ENCODE measurements around the gene TAOK3.

The TAOK3 gene

GRCh38 chr12:118334939-118335567, 37.7 kb downstream of the TAOK3 start:
- no peak for DNase-seq

- no peak for DNase-seq
Observed at GRCh38 chr12:118334241-118334640, 38.5 kb downstream of the TAOK3 start.

- peak; percentile 51 for DNase-seq
Observed at GRCh38 chr12:118332511-118332910, 40.2 kb downstream of the TAOK3 start.

GRCh38 chr12:118330421-118331018, 42.2 kb downstream of the TAOK3 start:
- peak; percentile 47 for DNase-seq

GRCh38 chr12:118328486-118329330, 44.0 kb downstream of the TAOK3 start:
- DNase-seq: no peak

GRCh38 chr12:118327391-118327790, 45.3 kb downstream of the TAOK3 start:
- no peak for DNase-seq

GRCh38 chr12:118326991-118327390, 45.7 kb downstream of the TAOK3 start:
- DNase-seq: peak; percentile 54

GRCh38 chr12:118325081-118325480, 47.6 kb downstream of the TAOK3 start:
- no peak for DNase-seq

- no peak for DNase-seq
Observed at GRCh38 chr12:118319627-118320026, 53.1 kb downstream of the TAOK3 start.

- no peak for DNase-seq
Observed at GRCh38 chr12:118318744-118319143, 54.0 kb downstream of the TAOK3 start.

GRCh38 chr12:118317729-118318128, 55.0 kb downstream of the TAOK3 start:
- DNase-seq: no peak

- no peak for DNase-seq
Observed at GRCh38 chr12:118315821-118316220, 56.9 kb downstream of the TAOK3 start.

- DNase-seq: no peak
Observed at GRCh38 chr12:118312578-118312977, 60.1 kb downstream of the TAOK3 start.

- DNase-seq: no peak
Observed at GRCh38 chr12:118311666-118312065, 61.0 kb downstream of the TAOK3 start.

- DNase-seq: no peak
Observed at GRCh38 chr12:118310320-118310719, 62.4 kb downstream of the TAOK3 start.

- DNase-seq: peak; percentile 62
Observed at GRCh38 chr12:118308006-118308405, 64.7 kb downstream of the TAOK3 start.

- peak; percentile 95 for DNase-seq
Observed at GRCh38 chr12:118307069-118307954, 65.4 kb downstream of the TAOK3 start.

GRCh38 chr12:118304093-118304492, 68.6 kb downstream of the TAOK3 start:
- no peak for DNase-seq

GRCh38 chr12:118302053-118302452, 70.7 kb downstream of the TAOK3 start:
- no peak for DNase-seq

- no peak for DNase-seq
Observed at GRCh38 chr12:118299791-118300460, 72.8 kb downstream of the TAOK3 start.

- no peak for DNase-seq
Observed at GRCh38 chr12:118297284-118297683, 75.4 kb downstream of the TAOK3 start.

- no peak for DNase-seq
Observed at GRCh38 chr12:118292836-118293235, 79.9 kb downstream of the TAOK3 start.
